ENCODE measurements around the gene PTDSS2.
"Not testable (repeated sequence)": the region's sequence is repeated elsewhere in the genome, so short reads cannot be mapped to it uniquely, and the experiment has no call there.

The PTDSS2 gene

GRCh38 chr11:413120-414081, 36.7 kb upstream of the PTDSS2 start:
- DNase-seq (ENCODE audit: low spot score): no peak
- FAIRE-seq: no peak

GRCh38 chr11:414318-414857, 35.7 kb upstream of the PTDSS2 start:
- DNase-seq (ENCODE audit: low spot score): no peak
- no peak for FAIRE-seq

GRCh38 chr11:415640-416041, 34.4 kb upstream of the PTDSS2 start:
- DNase-seq (ENCODE audit: low spot score) (no peak), FAIRE-seq (no peak)

GRCh38 chr11:416051-416756, 33.9 kb upstream of the PTDSS2 start:
- DNase-seq (ENCODE audit: low spot score): no peak
- no peak for FAIRE-seq

GRCh38 chr11:416757-417621, 33.1 kb upstream of the PTDSS2 start:
- no peak for FAIRE-seq
- DNase-seq (ENCODE audit: low spot score): no peak

- DNase-seq (ENCODE audit: low spot score) (no peak), FAIRE-seq (no peak)
Measured at GRCh38 chr11:417652-418342, 32.3 kb upstream of the PTDSS2 start.

GRCh38 chr11:418343-419247, 31.5 kb upstream of the PTDSS2 start:
- DNase-seq (ENCODE audit: low spot score): no peak
- no peak for FAIRE-seq

- FAIRE-seq: no peak
- DNase-seq (ENCODE audit: low spot score): no peak
Measured at GRCh38 chr11:419248-420005, 30.7 kb upstream of the PTDSS2 start.

GRCh38 chr11:420054-420910, 29.8 kb upstream of the PTDSS2 start:
- DNase-seq (ENCODE audit: low spot score) (no peak), FAIRE-seq (no peak)

- FAIRE-seq (no peak), DNase-seq (ENCODE audit: low spot score) (no peak)
Measured at GRCh38 chr11:420911-421321, 29.2 kb upstream of the PTDSS2 start.

- FAIRE-seq (no peak), DNase-seq (ENCODE audit: low spot score) (no peak)
Measured at GRCh38 chr11:422249-422656, 27.8 kb upstream of the PTDSS2 start.

- DNase-seq (ENCODE audit: low spot score) (no peak), FAIRE-seq (no peak)
Measured at GRCh38 chr11:424232-424631, 25.8 kb upstream of the PTDSS2 start.

- FAIRE-seq; DNase-seq (ENCODE audit: low spot score): not testable (repeated sequence)
Measured at GRCh38 chr11:424766-425165, 25.3 kb upstream of the PTDSS2 start.

GRCh38 chr11:425301-425700, 24.8 kb upstream of the PTDSS2 start:
- no peak for FAIRE-seq
- no peak for DNase-seq (ENCODE audit: low spot score)

GRCh38 chr11:426851-427250, 23.2 kb upstream of the PTDSS2 start:
- FAIRE-seq: no peak
- DNase-seq (ENCODE audit: low spot score): no peak

- FAIRE-seq (no peak), DNase-seq (ENCODE audit: low spot score) (no peak)
Measured at GRCh38 chr11:428295-428694, 21.8 kb upstream of the PTDSS2 start.

- DNase-seq (ENCODE audit: low spot score): no peak
- FAIRE-seq: no peak
Measured at GRCh38 chr11:429391-429790, 20.7 kb upstream of the PTDSS2 start.

GRCh38 chr11:429931-430456, 20.1 kb upstream of the PTDSS2 start:
- FAIRE-seq (no peak), DNase-seq (ENCODE audit: low spot score) (no peak)
